Osteoblast (primary cell): ENCODE results near the gene NYAP2. TPM values are rescaled to one million over a fixed set of nuclear protein-coding genes. Genes with fewer than 3 reads are reported as not detected.

Source experiments
- DNase-seq: peaks from one replicate; pipeline ENCODE4 v3.0.0; 2011; ENCODE audit warnings: low spot score, mixed read lengths; ENCODE audit not compliant: insufficient read length; ENCODE audit errors: missing footprints
- H2AFZ ChIP-seq: 2 replicates; pipeline ENCODE4 v1.6.0; 2011; ENCODE audit warnings: mild to moderate bottlenecking, low read length
- H3K27ac ChIP-seq: 2 replicates; pipeline ENCODE4 v1.5.1; 2011; ENCODE audit warnings: mild to moderate bottlenecking, low read depth, low read length, moderate library complexity
- H3K27me3 ChIP-seq: 2 replicates; pipeline ENCODE4 v1.6.0; 2012; ENCODE audit warnings: mild to moderate bottlenecking, control low read depth, inconsistent platforms, low read length, moderate library complexity; ENCODE audit not compliant: insufficient read depth
- H3K36me3 ChIP-seq: 2 replicates; pipeline ENCODE4 v1.5.1; 2011; ENCODE audit warnings: mild to moderate bottlenecking, low read length, control low read depth, moderate library complexity; ENCODE audit not compliant: insufficient read depth
- H3K4me1 ChIP-seq: 2 replicates; pipeline ENCODE4 v1.5.1; 2011; ENCODE audit warnings: mild to moderate bottlenecking, low read length, control low read depth, moderate library complexity; ENCODE audit not compliant: insufficient read depth
- H3K4me2 ChIP-seq: 2 replicates; pipeline ENCODE4 v1.6.0; 2011; ENCODE audit warnings: mild to moderate bottlenecking, low read length; ENCODE audit not compliant: insufficient read depth
- H3K4me3 ChIP-seq: fragments of 200-600 bp; sonication (generic); 3 replicates; pipeline ENCODE4 v1.5.1; 2012; ENCODE audit warnings: mild to moderate bottlenecking, low read length, inconsistent platforms; ENCODE audit not compliant: insufficient read depth
- H3K79me2 ChIP-seq: 2 replicates; pipeline ENCODE4 v1.6.0; 2012; ENCODE audit warnings: mild to moderate bottlenecking, low read length, control low read depth, inconsistent platforms; ENCODE audit not compliant: insufficient read depth
- H3K9me3 ChIP-seq: 2 replicates; pipeline ENCODE4 v1.5.1; 2011; ENCODE audit warnings: low read depth, low read length, control low read depth
- H4K20me1 ChIP-seq: 2 replicates; pipeline ENCODE4 v1.6.0; 2012; ENCODE audit warnings: mild to moderate bottlenecking, low read length, control low read depth; ENCODE audit not compliant: insufficient read depth
- CTCF ChIP-seq: IDR thresholded peaks from 2 replicates; pipeline ENCODE4 v1.5.1; 2011; ENCODE audit warnings: mild to moderate bottlenecking, low read depth, low read length, moderate library complexity; ENCODE audit errors: extremely low read depth
- total RNA-seq: library from RNA; depleted of rRNA; stranded (reverse); fragments of >200 nt; gene quantifications from 2 replicates; pipeline ENCODE4 v1.2.3, GENCODE V29; 2012

NYAP2 gene
- total RNA-seq, 1 donor: not detected

GRCh38 chr2:225366731-225367130 lies 32.8 kb upstream of the NYAP2 start:
- TF ChIP-seq CTCF: no peak
- no peak for DNase-seq
- H4K20me1 ChIP-seq: no peaks in the 10 kb centered on the region
- no peak overlapping the region for H3K27ac ChIP-seq
- no peak overlapping the region for H3K4me2 ChIP-seq
- no peak overlapping the region for H2AFZ ChIP-seq
- no peaks in the 10 kb centered on the region for H3K4me1 ChIP-seq
- H3K79me2 ChIP-seq: no peaks in the 10 kb centered on the region
- no peaks in the 10 kb centered on the region for H3K36me3 ChIP-seq
- H3K4me3 ChIP-seq: no peak overlapping the region
- no peaks in the 10 kb centered on the region for H3K27me3 ChIP-seq
- H3K9me3 ChIP-seq: no peaks in the 10 kb centered on the region

DNA sequence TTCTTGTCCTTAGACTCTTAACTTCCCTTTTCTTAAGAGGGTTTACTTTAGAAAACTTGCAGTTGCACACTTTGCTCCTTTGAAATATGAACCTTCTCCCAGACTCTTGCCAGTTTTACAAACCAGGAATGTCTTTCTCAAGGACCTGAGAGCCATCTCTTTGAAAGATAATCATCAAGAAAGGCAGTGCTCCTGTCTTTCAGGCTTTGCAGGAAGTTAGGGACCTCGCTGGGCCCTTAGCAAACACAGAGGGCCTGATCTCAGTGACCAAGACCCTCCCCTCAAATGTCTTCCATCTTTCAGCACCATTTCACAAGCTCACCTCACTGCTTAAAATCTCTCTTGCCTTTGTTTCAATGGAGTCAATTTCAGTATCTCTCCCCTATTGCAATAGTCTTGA lies 32.0 kb upstream of the NYAP2 start:
- Histone ChIP-seq H3K27me3 (no peaks in the 10 kb centered on the region), H3K36me3 (no peaks in the 10 kb centered on the region), H3K9me3 (no peaks in the 10 kb centered on the region), H3K4me2 (no peak overlapping the region), H3K4me1 (no peaks in the 10 kb centered on the region), H4K20me1 (no peaks in the 10 kb centered on the region), H3K27ac (no peak overlapping the region), H3K4me3 (no peak overlapping the region), H3K79me2 (no peaks in the 10 kb centered on the region), H2AFZ (no peak overlapping the region)
- no peak for DNase-seq
- TF ChIP-seq CTCF: no peak

DNA sequence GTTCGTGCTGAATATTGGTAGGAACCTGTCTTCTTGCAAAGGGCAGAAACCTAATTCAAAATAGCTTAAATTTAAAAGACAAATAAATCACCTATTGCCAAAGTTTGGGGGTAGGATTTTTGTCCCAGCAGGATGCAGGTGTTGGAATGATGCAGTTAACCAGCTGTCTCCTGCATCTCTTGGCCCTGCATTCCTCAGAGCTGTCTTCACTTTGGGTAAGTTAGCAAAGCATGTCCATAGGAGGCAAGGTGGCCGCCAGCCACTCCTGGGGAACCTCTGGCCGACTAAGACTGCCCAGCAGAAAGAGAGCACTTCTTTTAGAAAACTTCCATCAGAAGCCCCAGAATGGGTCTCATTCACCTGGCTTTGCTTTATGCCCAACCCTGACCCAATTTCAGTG lies 20.5 kb upstream of the NYAP2 start:
- TF ChIP-seq CTCF: no peak
- no peak for DNase-seq
- no peak overlapping the region for H3K4me2 ChIP-seq

GRCh38 chr2:225379856-225380255 lies 19.7 kb upstream of the NYAP2 start:
- H3K27ac ChIP-seq: no peak overlapping the region
- no peak overlapping the region for H2AFZ ChIP-seq
- H3K4me2 ChIP-seq: no peak overlapping the region
- DNase-seq: no peak
- H3K4me3 ChIP-seq: no peak overlapping the region
- H4K20me1 ChIP-seq: no peaks in the 10 kb centered on the region
- no peaks in the 10 kb centered on the region for H3K4me1 ChIP-seq
- H3K9me3 ChIP-seq: no peaks in the 10 kb centered on the region
- no peaks in the 10 kb centered on the region for H3K79me2 ChIP-seq
- peaks cover 2% of the 10 kb centered on the region for H3K27me3 ChIP-seq
- TF ChIP-seq CTCF: no peak
- H3K36me3 ChIP-seq: no peaks in the 10 kb centered on the region

More for the DNA sequence above, 20.5 kb upstream of the NYAP2 start:
- Histone ChIP-seq H3K4me3 (no peak overlapping the region), H2AFZ (no peak overlapping the region), H3K79me2 (no peaks in the 10 kb centered on the region), H3K27me3 (peaks cover 2% of the 10 kb centered on the region), H3K27ac (no peak overlapping the region), H3K9me3 (no peaks in the 10 kb centered on the region), H4K20me1 (no peaks in the 10 kb centered on the region), H3K36me3 (no peaks in the 10 kb centered on the region), H3K4me1 (no peaks in the 10 kb centered on the region)
